Measurements from ENCODE around the gene HCFC1R1.

Gene HCFC1R1

GRCh38 chr16:3020604-3021448 lies 2.9 kb downstream of the HCFC1R1 start:
- DNase-seq, result peak; percentile 65
- H3K27me3 Mint-ChIP-seq, result peaks cover 11% of the 10 kb centered on the region
- H3K4me1 Mint-ChIP-seq, result peaks cover 55% of the 10 kb centered on the region
- peak overlapping the region; percentile 97 for H3K27ac Mint-ChIP-seq
- no peaks in the 10 kb centered on the region for H3K36me3 Mint-ChIP-seq (ENCODE audit: low read depth)
- peak overlapping the region; percentile 85 for H3K4me3 Mint-ChIP-seq
- no peak for ATAC-seq
- H3K9me3 Mint-ChIP-seq, result no peaks in the 10 kb centered on the region

GRCh38 chr16:3020247-3020603 lies 3.5 kb downstream of the HCFC1R1 start, which contains the start of gene TNFRSF12A:
Gene TNFRSF12A, plus strand, starts transcription at chr16:3020368. Its CDS starts 30 bp downstream, at chr16:3020398.
- peak; percentile 76 for DNase-seq
- H3K27ac Mint-ChIP-seq, result peak within 1 kb of the TSS; percentile 97
- peaks cover 11% of the 10 kb centered on the region for H3K27me3 Mint-ChIP-seq
- no peaks in the 10 kb centered on the region for H3K36me3 Mint-ChIP-seq (ENCODE audit: low read depth)
- no peaks in the 10 kb centered on the region for H3K9me3 Mint-ChIP-seq
- peaks cover 54% of the 10 kb centered on the region for H3K4me1 Mint-ChIP-seq
- peak within 1 kb of the TSS; percentile 85 for H3K4me3 Mint-ChIP-seq
- ATAC-seq, result no peak

- Mint-ChIP-seq H3K27me3 (peaks cover 11% of the 10 kb centered on the region), H3K9me3 (no peaks in the 10 kb centered on the region), H3K4me1 (peaks cover 53% of the 10 kb centered on the region), H3K4me3 (peak overlapping the region; percentile 85), H3K27ac (peak overlapping the region; percentile 75), H3K36me3 (ENCODE audit: low read depth) (no peaks in the 10 kb centered on the region)
- no peak for DNase-seq
- ATAC-seq, result no peak
These were observed 4.0 kb downstream of the HCFC1R1 start for GRCh38 chr16:3019594-3020246.

GRCh38 chr16:3017794-3018506 lies 5.8 kb downstream of the HCFC1R1 start, which contains the start of gene CLDN6:
Gene CLDN6, minus strand, starts transcription at chr16:3018183. Its CDS starts 2,162 bp downstream, at chr16:3016021.
- Mint-ChIP-seq H3K4me3 (no peak within 1 kb of the TSS), H3K27ac (no peak within 1 kb of the TSS), H3K4me1 (peaks cover 39% of the 10 kb centered on the region), H3K36me3 (ENCODE audit: low read depth) (no peaks in the 10 kb centered on the region), H3K9me3 (no peaks in the 10 kb centered on the region), H3K27me3 (peaks cover 18% of the 10 kb centered on the region)
- DNase-seq (peak; percentile 63), ATAC-seq (no peak)

- Mint-ChIP-seq H3K27me3 (peaks cover 23% of the 10 kb centered on the region), H3K4me3 (no peak overlapping the region), H3K4me1 (peaks cover 33% of the 10 kb centered on the region)
These were observed 6.4 kb downstream of the HCFC1R1 start for GRCh38 chr16:3017344-3017743.

GRCh38 chr16:3015865-3016521 lies 7.7 kb downstream of the HCFC1R1 start:
- ATAC-seq, result no peak
- Mint-ChIP-seq H3K27me3 (peaks cover 23% of the 10 kb centered on the region), H3K4me3 (no peak overlapping the region), H3K9me3 (no peaks in the 10 kb centered on the region), H3K36me3 (ENCODE audit: low read depth) (no peaks in the 10 kb centered on the region), H3K4me1 (peaks cover 21% of the 10 kb centered on the region), H3K27ac (no peak overlapping the region)
- no peak for DNase-seq

More at GRCh38 chr16:3017344-3017743, 6.4 kb downstream of the HCFC1R1 start:
- no peak for ATAC-seq
- H3K36me3 Mint-ChIP-seq (ENCODE audit: low read depth), result no peaks in the 10 kb centered on the region
- H3K9me3 Mint-ChIP-seq, result no peaks in the 10 kb centered on the region
- DNase-seq, result no peak
- H3K27ac Mint-ChIP-seq, result no peak overlapping the region

- H3K4me1 Mint-ChIP-seq, result peaks cover 14% of the 10 kb centered on the region
- ATAC-seq (no peak), DNase-seq (no peak)
- H3K4me3 Mint-ChIP-seq, result no peak overlapping the region
- H3K27ac Mint-ChIP-seq, result no peak overlapping the region
- no peaks in the 10 kb centered on the region for H3K36me3 Mint-ChIP-seq (ENCODE audit: low read depth)
- H3K27me3 Mint-ChIP-seq, result peaks cover 22% of the 10 kb centered on the region
- no peaks in the 10 kb centered on the region for H3K9me3 Mint-ChIP-seq
These were observed 8.8 kb downstream of the HCFC1R1 start for GRCh38 chr16:3014971-3015370.

- Mint-ChIP-seq H3K4me1 (peaks cover 8% of the 10 kb centered on the region), H3K36me3 (ENCODE audit: low read depth) (no peaks in the 10 kb centered on the region), H3K27me3 (peaks cover 21% of the 10 kb centered on the region), H3K27ac (no peak overlapping the region), H3K9me3 (no peaks in the 10 kb centered on the region), H3K4me3 (no peak overlapping the region)
- DNase-seq, result no peak
- ATAC-seq, result no peak
These were observed 9.6 kb downstream of the HCFC1R1 start for GRCh38 chr16:3013998-3014690.

GRCh38 chr16:3013491-3013951 lies 10.2 kb downstream of the HCFC1R1 start:
- no peak for ATAC-seq
- H3K36me3 Mint-ChIP-seq (ENCODE audit: low read depth), result no peaks in the 10 kb centered on the region
- H3K27ac Mint-ChIP-seq, result no peak overlapping the region
- no peak for DNase-seq
- H3K4me3 Mint-ChIP-seq, result no peak overlapping the region
- H3K9me3 Mint-ChIP-seq, result no peaks in the 10 kb centered on the region
- H3K4me1 Mint-ChIP-seq, result peaks cover 12% of the 10 kb centered on the region
- H3K27me3 Mint-ChIP-seq, result peaks cover 19% of the 10 kb centered on the region

- Mint-ChIP-seq H3K4me3 (no peak within 1 kb of the TSS), H3K27me3 (peaks cover 14% of the 10 kb centered on the region), H3K36me3 (ENCODE audit: low read depth) (no peaks in the 10 kb centered on the region), H3K9me3 (no peaks in the 10 kb centered on the region), H3K4me1 (peaks cover 12% of the 10 kb centered on the region), H3K27ac (no peak within 1 kb of the TSS)
- ATAC-seq (no peak), DNase-seq (no peak)
These were observed 10.8 kb downstream of the HCFC1R1 start, which contains the start of gene CLDN9 for GRCh38 chr16:3012828-3013420. Gene CLDN9, plus strand, starts transcription at chr16:3012923. Its CDS starts 440 bp downstream, at chr16:3013363.

GRCh38 chr16:3012246-3012645 lies 11.5 kb downstream of the HCFC1R1 start:
- Mint-ChIP-seq H3K36me3 (ENCODE audit: low read depth) (no peaks in the 10 kb centered on the region), H3K27me3 (peaks cover 14% of the 10 kb centered on the region), H3K9me3 (no peaks in the 10 kb centered on the region), H3K4me1 (peaks cover 18% of the 10 kb centered on the region), H3K4me3 (no peak overlapping the region), H3K27ac (no peak overlapping the region)
- ATAC-seq, result no peak
- DNase-seq, result no peak

GRCh38 chr16:3010510-3010909 lies 13.2 kb downstream of the HCFC1R1 start:
- no peak for DNase-seq

More at GRCh38 chr16:3010510-3010909, 13.2 kb downstream of the HCFC1R1 start:
- H3K27me3 Mint-ChIP-seq, result peaks cover 21% of the 10 kb centered on the region
- H3K4me1 Mint-ChIP-seq, result peaks cover 21% of the 10 kb centered on the region
- no peak overlapping the region for H3K27ac Mint-ChIP-seq
- no peak overlapping the region for H3K4me3 Mint-ChIP-seq
- no peaks in the 10 kb centered on the region for H3K36me3 Mint-ChIP-seq (ENCODE audit: low read depth)
- no peaks in the 10 kb centered on the region for H3K9me3 Mint-ChIP-seq
- no peak for ATAC-seq
